Fibroblast of skin of back (primary cell): ENCODE data around the gene LAIR1.

Source experiments
- DNase-seq: peaks from one replicate; pipeline ENCODE4 v3.0.0-alpha.2; 2013

The LAIR1 gene

GRCh38 chr19:54316746-54317107, 48.0 kb downstream of the LAIR1 start:
- no peak for DNase-seq

- no peak for DNase-seq
Measured at GRCh38 chr19:54315956-54316355, 48.8 kb downstream of the LAIR1 start.

GRCh38 chr19:54312436-54313377, 52.0 kb downstream of the LAIR1 start, which contains the start of gene LILRA5:
LILRA5 (minus strand) TSS chr19:54313166; CDS start chr19:54313019, 147 bp downstream.
- DNase-seq = no peak

GRCh38 chr19:54312011-54312410, 52.7 kb downstream of the LAIR1 start:
- no peak for DNase-seq

- no peak for DNase-seq
Measured at GRCh38 chr19:54311486-54311885, 53.2 kb downstream of the LAIR1 start.

- DNase-seq = no peak
Measured at GRCh38 chr19:54310543-54310942, 54.2 kb downstream of the LAIR1 start.

- no peak for DNase-seq
Measured at GRCh38 chr19:54309811-54310210, 54.9 kb downstream of the LAIR1 start.

GRCh38 chr19:54307389-54308020, 57.2 kb downstream of the LAIR1 start:
- DNase-seq = no peak

- DNase-seq = no peak
Measured at GRCh38 chr19:54305141-54305540, 59.6 kb downstream of the LAIR1 start.

- DNase-seq = no peak
Measured at GRCh38 chr19:54302257-54302656, 62.5 kb downstream of the LAIR1 start.
